GM18526 (cell line): ENCODE data around the gene COL23A1.

Experiments
- POLR2A ChIP-seq: IDR thresholded peaks from 3 replicates; pipeline ENCODE4 v1.6.1; 2011; ENCODE audit not compliant: insufficient read length; ENCODE audit errors: extremely low read depth

COL23A1 gene

GRCh38 chr5:178227929-178228328 lies 362.3 kb downstream of the COL23A1 start:
- TF ChIP-seq POLR2A, result no peak

GRCh38 chr5:178227138-178227659 lies 363.0 kb downstream of the COL23A1 start:
- no peak for TF ChIP-seq POLR2A

GRCh38 chr5:178225174-178225573 lies 365.0 kb downstream of the COL23A1 start:
- TF ChIP-seq POLR2A, result no peak

DNA sequence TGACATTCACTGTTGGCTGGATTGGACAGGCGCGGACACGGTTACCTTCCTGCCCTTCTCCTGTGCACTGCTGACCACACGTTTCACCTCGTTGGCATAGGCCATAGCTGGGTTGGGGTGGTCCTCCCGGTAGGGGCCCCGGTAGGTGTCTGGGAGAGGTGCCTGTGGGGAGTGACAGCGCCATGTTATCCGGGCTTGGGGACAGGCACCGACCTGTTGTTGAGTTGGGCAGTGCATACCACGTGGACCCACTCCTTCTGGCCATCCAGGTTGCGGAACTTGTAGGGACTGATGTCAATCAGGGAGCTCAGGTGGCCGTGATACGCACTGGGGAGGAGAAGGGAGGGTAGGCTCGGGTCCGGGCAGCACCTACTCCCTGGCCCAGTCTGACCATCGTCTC lies 365.8 kb downstream of the COL23A1 start:
- TF ChIP-seq POLR2A, result no peak

- TF ChIP-seq POLR2A, result no peak
Measured at GRCh38 chr5:178223828-178224335, 366.3 kb downstream of the COL23A1 start.

DNA sequence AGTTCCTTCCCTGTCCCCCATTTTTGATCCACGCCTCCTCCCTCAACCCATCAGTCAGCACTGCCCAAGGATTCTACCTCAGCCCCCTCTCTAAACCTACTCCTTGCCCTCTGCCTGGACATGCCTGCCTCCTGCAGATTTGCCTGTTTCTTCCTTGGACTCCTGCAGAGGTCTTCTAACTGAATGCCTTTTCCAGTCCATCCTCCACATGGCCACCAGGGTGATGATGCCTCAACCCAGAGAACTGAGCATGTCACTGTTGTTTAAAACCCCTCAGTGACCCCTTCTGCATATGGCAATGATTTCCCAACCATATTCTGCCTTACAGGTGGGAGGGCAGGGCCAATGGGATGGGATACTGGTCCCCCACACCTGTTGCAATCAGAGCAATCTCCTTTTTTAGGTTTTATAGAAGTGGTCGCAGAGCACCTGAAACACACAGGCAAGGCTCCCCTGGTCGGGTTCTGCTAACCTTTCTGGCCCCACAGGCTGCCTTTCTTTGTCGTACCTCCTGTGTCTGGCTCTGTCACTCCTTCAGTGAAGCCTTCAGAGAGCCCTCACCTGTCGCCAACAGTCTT lies 366.9 kb downstream of the COL23A1 start:
- no peak for TF ChIP-seq POLR2A

- no peak for TF ChIP-seq POLR2A
Measured at GRCh38 chr5:178222292-178222691, 367.9 kb downstream of the COL23A1 start.

DNA sequence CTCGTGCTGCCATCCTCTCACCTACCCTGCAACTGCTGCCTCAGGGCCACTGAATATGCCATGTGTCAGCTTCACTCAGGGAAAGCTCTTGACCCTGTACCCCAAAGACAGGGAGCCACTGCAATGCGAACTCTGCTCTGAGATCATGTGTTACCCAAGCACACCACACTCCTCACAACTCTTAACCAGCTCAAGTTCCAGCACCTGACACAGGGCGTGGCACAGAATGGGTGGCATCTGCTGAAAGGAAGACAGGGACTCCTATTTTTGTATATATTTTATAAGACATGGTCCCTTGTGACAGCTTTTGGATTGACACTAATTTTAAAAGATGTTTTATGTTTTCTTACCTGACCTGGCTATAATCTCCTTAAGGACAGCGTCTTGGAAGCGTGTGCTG lies 368.3 kb downstream of the COL23A1 start:
- no peak for TF ChIP-seq POLR2A

DNA sequence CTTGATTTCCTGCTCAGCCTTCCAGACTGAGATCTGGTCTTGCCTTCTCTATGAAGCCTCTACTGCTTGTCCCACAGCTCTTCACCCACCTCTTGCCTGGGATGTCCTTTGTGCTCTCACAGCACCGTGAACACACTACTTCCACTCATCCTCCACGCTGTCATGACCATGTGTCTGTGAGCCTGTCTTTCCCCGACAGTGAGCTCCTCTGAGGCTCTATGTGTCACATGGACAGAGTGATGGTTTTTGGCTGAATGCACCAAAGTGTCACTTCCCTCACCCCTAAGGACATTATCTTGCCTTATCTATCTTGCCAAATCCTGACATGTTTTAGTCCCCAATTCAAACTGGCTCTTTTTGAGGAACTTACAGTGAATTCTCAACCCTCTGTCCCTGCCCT lies 368.9 kb downstream of the COL23A1 start:
- no peak for TF ChIP-seq POLR2A

DNA sequence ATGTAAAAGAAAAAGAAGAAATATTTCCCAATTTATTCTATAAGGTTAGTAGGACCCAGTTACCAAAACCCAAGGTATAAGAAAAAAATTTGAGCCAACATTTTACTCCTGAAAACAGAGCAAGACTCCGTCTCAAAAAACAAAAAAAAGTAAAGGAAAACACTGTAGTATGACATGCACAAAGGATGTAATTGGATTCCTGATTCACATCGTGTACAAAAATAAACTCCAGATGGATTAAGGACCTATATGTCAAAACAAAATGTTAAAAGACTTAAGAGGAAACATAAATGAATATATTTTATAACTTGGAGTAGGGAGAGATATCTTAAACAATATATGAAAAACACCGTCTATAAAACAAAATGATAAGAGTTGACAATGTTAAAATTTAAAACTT lies 371.4 kb downstream of the COL23A1 start:
- no peak for TF ChIP-seq POLR2A

GRCh38 chr5:178218237-178218776 lies 371.9 kb downstream of the COL23A1 start:
- TF ChIP-seq POLR2A, result no peak

DNA sequence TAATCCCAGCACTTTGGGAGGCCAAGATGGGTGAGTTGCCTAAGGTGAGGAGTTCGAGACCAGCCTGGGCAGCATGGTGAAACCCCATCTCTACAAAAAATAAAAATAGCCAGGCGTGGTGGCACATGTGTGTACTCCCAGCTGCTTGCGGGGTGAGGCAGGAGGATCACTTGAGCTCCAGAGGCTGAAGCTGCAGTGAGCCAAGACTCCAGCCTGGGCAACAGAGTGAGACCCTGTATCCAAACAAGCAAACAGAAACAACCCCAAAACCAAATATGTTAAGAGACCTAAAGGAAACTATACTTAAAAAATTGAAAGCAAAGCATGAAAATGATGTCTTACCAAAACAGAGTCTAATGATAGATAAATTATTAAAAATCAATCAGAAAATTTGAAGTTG lies 373.4 kb downstream of the COL23A1 start:
- no peak for TF ChIP-seq POLR2A

- no peak for TF ChIP-seq POLR2A
Measured at GRCh38 chr5:178216088-178216534, 374.1 kb downstream of the COL23A1 start.

DNA sequence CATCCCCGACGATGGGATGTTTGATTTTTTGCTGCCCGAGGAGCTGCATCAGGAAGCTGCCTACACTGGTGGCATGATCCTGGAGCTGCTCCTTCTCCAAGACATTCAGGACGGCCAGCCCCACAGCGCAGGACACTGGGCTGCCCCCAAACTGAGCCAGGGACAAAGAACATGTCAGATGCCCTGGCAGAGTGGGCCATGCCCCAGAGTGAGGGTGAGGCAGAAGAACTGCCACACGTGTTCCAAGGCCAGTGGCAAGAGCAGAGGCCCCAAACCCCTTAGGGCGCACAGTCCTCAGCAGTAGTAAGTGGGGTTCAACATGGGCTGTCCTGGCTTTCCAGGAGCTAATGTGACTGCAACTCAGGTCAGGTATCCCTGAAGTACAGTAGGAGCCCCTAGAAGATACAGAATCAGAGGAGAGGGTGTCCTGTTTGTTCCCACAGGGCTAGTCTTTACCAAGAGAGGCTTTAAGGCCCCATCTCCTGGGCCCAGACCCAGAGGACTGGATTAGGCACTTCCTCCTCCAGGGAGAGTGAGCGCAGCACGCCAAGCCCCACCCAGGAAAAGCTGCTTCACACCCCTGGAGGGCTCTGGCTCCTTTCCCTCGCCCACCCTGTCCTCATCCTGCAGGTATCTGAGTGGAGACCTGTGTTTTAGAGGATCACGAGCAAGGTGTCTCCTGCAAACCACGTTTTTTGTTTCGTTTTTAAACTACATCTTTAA lies 374.8 kb downstream of the COL23A1 start:
- no peak for TF ChIP-seq POLR2A

DNA sequence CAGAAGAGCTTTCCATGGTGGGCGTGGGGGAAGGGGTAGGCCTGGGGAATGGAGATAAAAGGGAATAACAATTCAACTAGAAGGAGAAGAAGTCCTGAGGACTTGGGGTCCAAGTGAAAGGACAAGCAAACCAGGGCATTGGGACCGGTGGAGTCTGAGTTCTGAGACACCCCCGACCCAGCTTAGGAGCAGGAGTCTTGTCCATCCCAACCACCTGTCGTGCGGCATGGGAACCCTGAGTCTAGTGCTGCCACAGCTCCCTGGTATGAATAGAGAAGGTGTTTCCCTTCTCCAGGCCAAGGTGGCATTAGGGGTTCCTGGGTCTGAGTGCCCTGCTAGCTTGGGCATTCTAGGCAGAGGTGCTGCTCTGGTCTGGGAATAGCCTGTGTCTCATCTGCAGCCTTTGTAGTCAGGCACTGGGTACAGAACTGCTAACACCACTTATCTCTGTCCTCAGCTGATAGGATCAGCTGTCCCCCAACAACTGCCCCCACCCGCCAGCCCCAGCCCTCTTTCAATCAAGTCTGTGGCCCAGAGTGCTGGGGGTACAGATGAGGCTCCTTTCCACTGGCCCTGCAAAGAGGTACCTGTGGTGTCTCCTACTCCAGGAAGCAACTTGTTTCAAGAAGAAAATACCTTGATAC lies 375.9 kb downstream of the COL23A1 start:
- TF ChIP-seq POLR2A, result no peak

DNA sequence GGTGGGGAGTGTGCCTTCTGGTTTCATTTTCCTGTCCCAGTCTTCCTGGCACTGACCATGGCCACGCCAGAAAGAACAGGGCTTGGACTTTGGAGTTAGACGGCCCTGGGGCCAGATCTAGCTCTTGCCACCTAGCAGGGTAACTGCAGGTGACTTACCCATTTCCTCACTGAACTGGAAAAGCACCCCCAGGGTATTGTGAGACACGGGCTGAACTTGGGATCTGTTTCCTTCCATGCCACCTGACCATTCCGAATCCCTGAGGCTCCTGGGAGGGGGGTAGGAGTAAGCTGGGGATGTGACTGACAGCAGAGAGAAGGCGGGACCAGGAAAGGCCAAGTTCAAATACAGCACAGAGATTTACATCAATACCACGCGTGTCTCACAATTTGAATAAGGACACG lies 376.4 kb downstream of the COL23A1 start:
- TF ChIP-seq POLR2A, result no peak

DNA sequence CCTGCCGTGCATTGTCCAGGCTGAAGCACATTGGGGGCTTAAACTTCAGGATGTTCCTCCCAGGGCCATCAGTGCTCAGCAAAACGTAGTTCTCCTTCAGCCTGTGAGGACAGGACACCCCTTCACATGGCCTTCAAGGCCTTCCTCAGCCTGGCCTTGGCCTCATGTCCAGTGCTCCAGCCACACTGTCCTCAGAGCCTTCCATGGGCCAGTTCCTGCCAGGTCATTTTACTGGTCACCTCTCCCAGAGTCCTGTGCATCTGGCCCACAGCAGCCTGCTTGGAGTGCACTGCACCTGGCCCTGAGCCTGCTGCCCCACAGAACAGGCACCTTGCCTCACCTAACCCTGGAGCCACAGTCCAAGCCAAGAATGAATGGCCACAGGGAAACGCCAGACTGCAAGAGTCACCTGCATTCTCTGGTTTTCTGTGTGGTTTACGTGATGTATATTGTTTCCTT lies 377.2 kb downstream of the COL23A1 start:
- peak; percentile 13 for TF ChIP-seq POLR2A
